Left ventricle myocardium superior (tissue), 1 donor: ENCODE data around the gene NFS1. TPM values are rescaled to one million over a fixed set of nuclear protein-coding genes. Genes with fewer than 3 reads are reported as not detected.
"Not testable (repeated sequence)": the region's sequence is repeated elsewhere in the genome, so short reads cannot be mapped to it uniquely, and the experiment has no call there.

Source experiments
- ATAC-seq: fragments of 200-7000 bp; cut with Tn5 transposase; one replicate; pipeline ENCODE4 v1.9.1; 2020; ENCODE audit warnings: mild to moderate bottlenecking, moderate library complexity
- DNase-seq: peaks from one replicate; pipeline ENCODE4 v3.0.0-alpha.2; 2020
- intact Hi-C: fragments of 100-400 bp; cut with micrococcal nuclease; formaldehyde crosslinking; loops from one replicate; pipeline ENCODE4 v1.11.0; 2022
- total RNA-seq: library from RNA; stranded (reverse); fragmentation: NEBNext Ultra II Directional; extraction: Animal tissue kit (Norgen Biotek cat#: 25700); gene quantifications from one replicate; pipeline ENCODE4 v1.2.1, GENCODE V29; 2021
- donor health status: DM: no; HTN: yes; CAD: no; lungs with severe emphysema.

Gene NFS1
- total RNA-seq, 1 donor from 2014 or later, result 60.4 TPM

- intact Hi-C loops, result no loop called here
Observed at GRCh38 chr20:35695978-35696377, 3.2 kb downstream of the NFS1 start.

GRCh38 chr20:35695245-35695749, 3.9 kb downstream of the NFS1 start:
- no peak for DNase-seq
- ATAC-seq, result no peak
- intact Hi-C loops, result no loop called here

More at GRCh38 chr20:35695978-35696377, 3.2 kb downstream of the NFS1 start:
- no peak for DNase-seq
- no peak for ATAC-seq

GRCh38 chr20:35690265-35690664, 8.9 kb downstream of the NFS1 start:
- ATAC-seq (no peak), DNase-seq (no peak)
- intact Hi-C loops, result no loop called here

GRCh38 chr20:35686872-35687271, 12.3 kb downstream of the NFS1 start:
- intact Hi-C loops, ATAC-seq, DNase-seq: not testable (repeated sequence)

GRCh38 chr20:35685368-35685767, 13.8 kb downstream of the NFS1 start:
- intact Hi-C loops, ATAC-seq, DNase-seq: not testable (repeated sequence)

GRCh38 chr20:35681960-35682359, 17.2 kb downstream of the NFS1 start:
- DNase-seq (no peak), ATAC-seq (no peak)
- intact Hi-C loops, result no loop called here

GRCh38 chr20:35680452-35681183, 18.5 kb downstream of the NFS1 start:
- DNase-seq, result no peak
- intact Hi-C loops, result no loop called here
- ATAC-seq, result no peak

- ATAC-seq, result no peak
- intact Hi-C loops, result no loop called here
- no peak for DNase-seq
Observed at GRCh38 chr20:35674921-35675320, 24.2 kb downstream of the NFS1 start.

- ATAC-seq, result no peak
- no peak for DNase-seq
- intact Hi-C loops, result no loop called here
Observed at GRCh38 chr20:35673884-35674283, 25.3 kb downstream of the NFS1 start.

GRCh38 chr20:35669681-35670080, 29.5 kb downstream of the NFS1 start:
- DNase-seq (no peak), ATAC-seq (no peak)
- intact Hi-C loops, result no loop called here

- no peak for DNase-seq
- ATAC-seq, result no peak
- intact Hi-C loops, result no loop called here
Observed at GRCh38 chr20:35669221-35669620, 29.9 kb downstream of the NFS1 start.

- DNase-seq, result no peak
- ATAC-seq, result no peak
- intact Hi-C loops, result no loop called here
Observed at GRCh38 chr20:35665949-35666288, 33.2 kb downstream of the NFS1 start.

- DNase-seq (peak; percentile 94), ATAC-seq (peak; percentile 97)
- intact Hi-C loops, result no loop called here
Observed at GRCh38 chr20:35664466-35665206, 34.5 kb downstream of the NFS1 start, which contains the start of the genes CPNE1 and RBM12. Gene CPNE1, minus strand, starts transcription at chr20:35664900. Its CDS starts 31,977 bp downstream, at chr20:35632923. Gene RBM12, minus strand, starts transcription at chr20:35664900. Its CDS starts 9,578 bp downstream, at chr20:35655322.

- peak; percentile 27 for ATAC-seq
- intact Hi-C loops, result no loop called here
- DNase-seq, result peak; percentile 40
Observed at GRCh38 chr20:35663516-35664465, 35.4 kb downstream of the NFS1 start.

- no peak for ATAC-seq
- intact Hi-C loops, result no loop called here
- DNase-seq, result no peak
Observed at GRCh38 chr20:35662551-35662950, 36.6 kb downstream of the NFS1 start.

GRCh38 chr20:35661908-35662307, 37.2 kb downstream of the NFS1 start:
- DNase-seq (no peak), ATAC-seq (no peak)
- intact Hi-C loops, result no loop called here

GRCh38 chr20:35661053-35661452, 38.1 kb downstream of the NFS1 start:
- ATAC-seq, result no peak
- no peak for DNase-seq
- intact Hi-C loops, result no loop called here

- DNase-seq (no peak), ATAC-seq (no peak)
- intact Hi-C loops, result no loop called here
Observed at GRCh38 chr20:35660122-35660937, 38.8 kb downstream of the NFS1 start.
